Brain pericyte (primary cell): ENCODE measurements around the gene TEX13A.
"Not testable (repeated sequence)": the region's sequence is repeated elsewhere in the genome, so short reads cannot be mapped to it uniquely, and the experiment has no call there.

Experiments used
- DNase-seq: peaks from one replicate; pipeline ENCODE4 v3.0.0-alpha.2; 2012; ENCODE audit warnings: low read depth, low spot score

The TEX13A gene

GRCh38 chrX:105220636-105221035, at the start of gene TEX13A:
Gene TEX13A (minus strand): TSS chrX:105220694. CDS start chrX:105220397, 297 bp downstream.
- no peak for DNase-seq

- DNase-seq, result no peak
Measured at GRCh38 chrX:105269386-105269785, 48.9 kb upstream of the TEX13A start.

DNA sequence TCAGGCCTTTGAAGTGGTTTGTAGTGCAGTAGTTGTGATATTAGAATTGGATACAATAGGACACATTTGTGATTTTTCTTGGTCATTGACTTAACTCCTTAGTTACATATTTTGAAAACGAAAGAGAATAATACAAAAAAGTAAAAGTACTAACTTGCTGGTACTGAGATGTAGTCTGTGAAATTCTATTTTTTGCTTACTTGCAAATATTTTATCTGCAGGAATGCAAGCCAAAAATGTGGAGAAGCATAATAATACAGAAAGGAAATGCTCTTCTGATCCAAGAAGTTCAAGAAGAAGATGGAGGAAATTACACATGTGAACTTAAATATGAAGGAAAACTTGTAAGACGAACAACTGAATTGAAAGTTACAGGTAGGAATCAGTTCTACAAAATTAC, 46.7 kb upstream of the TEX13A start:
- DNase-seq, result no peak

DNA sequence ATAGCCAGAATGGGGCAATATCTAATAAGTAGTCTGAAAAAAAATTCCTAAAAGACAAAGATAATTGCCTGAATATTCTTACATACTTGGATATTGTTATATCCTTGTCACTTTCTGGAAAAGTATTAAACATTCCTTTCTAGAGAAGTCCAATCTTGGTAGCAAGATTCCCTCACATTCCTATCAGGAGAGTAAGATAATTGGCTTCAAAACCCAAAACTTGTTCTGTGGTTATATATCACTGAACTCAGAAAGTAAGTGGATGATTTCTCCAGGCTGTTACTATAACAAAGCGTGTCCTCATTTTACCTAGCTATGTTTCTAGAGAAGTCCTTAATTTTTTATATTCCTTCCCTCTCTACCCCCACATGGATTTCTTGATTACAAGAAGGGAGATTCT, 46.0 kb upstream of the TEX13A start:
- DNase-seq, result no peak

- DNase-seq, result no peak
Measured at GRCh38 chrX:105265093-105265492, 44.6 kb upstream of the TEX13A start.

GRCh38 chrX:105263801-105264200, 43.3 kb upstream of the TEX13A start:
- no peak for DNase-seq

GRCh38 chrX:105263171-105263570, 42.7 kb upstream of the TEX13A start:
- no peak for DNase-seq

GRCh38 chrX:105260291-105261043, 40.0 kb upstream of the TEX13A start:
- no peak for DNase-seq

- no peak for DNase-seq
Measured at GRCh38 chrX:105241056-105241455, 20.6 kb upstream of the TEX13A start.

DNA sequence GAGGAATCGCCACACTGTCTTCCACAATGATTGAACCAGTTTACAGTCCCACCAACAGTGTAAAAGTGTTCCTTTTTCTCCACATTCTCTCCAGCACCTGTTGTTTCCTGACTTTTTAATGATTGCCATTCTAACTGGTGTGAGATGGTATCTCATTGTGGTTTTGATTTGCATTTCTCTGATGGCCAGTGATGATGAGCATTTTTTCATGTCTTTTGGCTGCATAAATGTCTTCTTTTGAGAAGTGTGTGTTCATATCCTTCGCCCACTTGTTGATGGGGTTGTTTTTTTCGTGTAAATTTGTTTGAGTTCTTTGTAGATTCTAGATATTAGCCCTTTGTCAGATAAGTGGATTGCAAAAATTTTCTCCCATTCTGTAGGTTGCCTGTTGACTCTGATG, 16.9 kb upstream of the TEX13A start:
- not testable (repeated sequence) for DNase-seq

DNA sequence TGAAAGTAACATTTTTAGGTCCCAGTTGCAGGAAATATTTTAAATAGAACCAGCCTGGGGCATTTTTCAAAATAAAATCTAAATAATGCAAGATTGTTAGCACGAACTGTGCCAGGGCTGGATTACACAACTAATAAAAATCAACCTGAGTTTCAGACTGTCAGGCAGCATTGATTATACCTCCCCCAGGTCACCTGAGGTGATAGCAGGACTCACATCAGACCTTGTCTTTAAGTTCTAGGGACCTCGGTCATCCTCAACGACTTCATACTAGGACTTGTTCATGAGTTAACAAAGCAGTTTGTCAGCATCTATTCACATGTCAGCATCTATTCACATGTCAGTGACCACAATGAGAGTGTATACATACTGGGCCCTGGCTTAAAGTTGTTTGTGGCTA, 8.7 kb upstream of the TEX13A start:
- no peak for DNase-seq

DNA sequence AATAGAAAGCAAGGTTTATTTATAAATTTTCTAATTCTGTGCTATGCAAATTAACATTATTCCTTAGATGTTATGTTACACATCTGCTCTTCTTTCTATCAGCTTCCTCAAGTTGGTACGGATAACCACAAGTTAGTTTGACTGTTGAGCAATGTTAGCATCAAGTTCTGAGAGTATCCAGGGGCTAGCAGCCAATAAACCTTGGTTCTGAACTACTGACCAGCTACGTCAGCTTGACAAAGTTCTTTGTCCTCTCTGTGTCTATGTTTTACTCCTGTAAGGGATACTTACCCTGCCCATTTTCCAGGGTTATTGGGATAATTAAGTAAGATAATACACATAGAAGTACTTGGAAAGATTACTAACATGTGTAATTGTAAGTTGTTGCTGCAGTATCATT, 8.1 kb upstream of the TEX13A start:
- DNase-seq, result no peak

DNA sequence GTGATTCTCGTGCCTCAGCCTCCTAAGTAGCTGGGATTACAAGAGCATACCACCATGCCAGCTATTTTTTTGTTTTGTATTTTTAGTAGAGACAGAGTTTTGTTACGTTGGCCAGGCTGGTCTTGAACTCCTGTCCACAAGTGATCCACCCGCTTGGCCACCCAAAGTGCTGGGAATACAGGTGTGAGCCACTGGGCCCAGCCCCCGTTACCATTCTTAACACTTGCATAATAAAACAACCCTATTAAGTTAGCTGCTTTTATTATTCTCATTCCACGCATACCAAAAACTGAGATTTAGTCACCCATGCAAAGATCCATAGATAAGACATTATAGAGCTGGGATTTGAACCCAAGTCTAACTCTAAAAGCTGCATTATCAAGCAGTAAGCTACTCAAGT, 6.0 kb upstream of the TEX13A start:
- DNase-seq, result no peak

GRCh38 chrX:105221374-105221773, 880 bp upstream of the TEX13A start:
- DNase-seq, result no peak

GRCh38 chrX:105219454-105220401, 766 bp downstream of the TEX13A start:
- no peak for DNase-seq

DNA sequence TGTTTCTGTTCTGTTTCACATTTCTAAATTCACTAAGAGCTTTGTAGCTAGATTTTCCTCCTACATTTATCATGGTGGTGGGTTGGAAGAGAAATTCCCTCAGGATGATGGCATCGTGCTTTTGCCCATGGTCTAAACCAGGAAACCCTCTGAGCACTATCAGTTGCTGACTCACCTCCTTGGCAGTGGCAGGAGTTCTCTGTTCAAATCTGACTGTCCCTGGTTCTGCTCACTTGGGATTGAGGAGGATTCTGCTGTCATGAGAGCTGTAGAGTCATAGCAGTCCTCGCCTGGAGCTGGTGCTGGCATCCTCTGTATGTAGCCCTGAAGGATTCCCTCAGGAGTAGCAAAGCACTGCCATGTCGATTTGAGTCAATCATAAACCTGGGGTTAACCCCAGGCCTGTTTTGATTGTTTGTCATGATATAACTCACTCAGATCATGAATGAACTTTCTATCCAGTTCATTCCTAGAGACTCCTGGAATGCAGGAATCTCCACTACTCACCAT, 9.4 kb downstream of the TEX13A start:
- no peak for DNase-seq

GRCh38 chrX:105210258-105210657, 10.2 kb downstream of the TEX13A start:
- no peak for DNase-seq

DNA sequence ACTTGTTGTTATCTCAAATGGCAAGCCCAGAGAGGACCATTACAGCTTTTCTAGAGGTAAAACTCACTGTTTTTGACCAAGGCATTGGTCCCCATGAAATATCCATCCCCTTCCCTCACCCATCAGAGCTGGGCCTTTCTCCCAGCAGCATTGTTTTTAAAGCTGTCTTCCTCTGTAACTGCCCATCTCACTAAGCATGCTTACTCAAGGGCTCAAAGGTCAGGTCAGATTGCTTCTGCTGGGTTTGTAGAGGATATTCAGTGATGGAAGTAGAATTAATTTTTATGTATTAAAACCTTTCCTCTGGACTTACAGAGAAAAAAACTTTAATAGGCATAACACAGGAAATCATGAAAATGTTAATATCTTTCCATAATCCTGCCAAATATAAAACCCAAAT, 11.1 kb downstream of the TEX13A start:
- DNase-seq, result no peak

DNA sequence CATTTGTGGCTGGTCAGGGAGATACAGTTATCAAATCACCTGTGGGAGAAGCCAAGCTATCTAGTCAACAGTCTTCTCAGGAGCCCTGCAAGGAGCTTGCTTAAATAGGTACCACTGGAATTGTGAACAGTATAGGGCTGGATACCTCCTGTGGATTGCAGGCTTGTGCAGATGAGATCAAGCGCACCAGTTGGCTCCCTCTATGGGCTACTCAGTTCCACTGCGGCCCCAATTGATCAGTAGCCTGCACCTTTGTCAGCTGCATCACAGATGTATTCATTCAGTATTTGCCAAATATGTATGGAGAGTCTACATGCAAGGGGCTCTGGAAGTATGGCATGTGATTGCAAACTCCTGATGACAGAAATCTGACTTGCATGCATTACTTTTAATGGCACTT, 28.6 kb downstream of the TEX13A start:
- no peak for DNase-seq

GRCh38 chrX:105190252-105190853, 30.1 kb downstream of the TEX13A start:
- no peak for DNase-seq

GRCh38 chrX:105189093-105189492, 31.4 kb downstream of the TEX13A start:
- DNase-seq, result no peak

DNA sequence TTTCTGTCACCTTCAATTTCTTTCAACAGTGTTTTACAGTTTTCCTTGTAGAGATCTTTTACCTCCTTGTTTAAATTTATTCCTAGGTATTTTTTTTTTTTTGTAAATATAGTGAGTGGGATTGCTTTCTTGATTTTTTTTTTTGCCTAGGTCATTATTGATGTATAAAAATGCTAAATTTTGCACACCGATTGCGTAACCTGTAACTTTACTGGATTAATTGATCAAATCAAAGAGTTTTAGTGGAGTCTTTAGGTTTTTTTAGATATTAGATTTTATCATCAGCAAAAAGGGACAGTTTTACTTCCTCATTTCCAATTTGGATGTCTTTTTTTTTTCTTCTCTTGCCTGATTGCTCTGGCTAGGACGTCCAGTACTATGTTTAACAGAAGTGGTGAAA, 40.9 kb downstream of the TEX13A start:
- DNase-seq, result no peak
